Ascending aorta (tissue), 2 donors: Measurements from ENCODE around the gene TRIM14. TPM values are rescaled to one million over a fixed set of nuclear protein-coding genes. Genes with fewer than 3 reads are reported as not detected.

Experiments
- DNase-seq, 2 donors: peaks; one replicate each; pipeline ENCODE4 v3.0.0-alpha.2; 2019; ENCODE audit warnings: low spot score in 2 of 2
- H3K27ac ChIP-seq, 2 donors: fragments of 200-600 bp; sonication (generic); one replicate each; pipeline ENCODE4 v1.5.1; 2016 to 2017; ENCODE audit warnings: mild to moderate bottlenecking in 1 of 2
- H3K27me3 ChIP-seq: fragments of 200-600 bp; sonication (generic); one replicate; pipeline ENCODE4 v1.5.1; 2017
- H3K36me3 ChIP-seq, 2 donors: fragments of 200-600 bp; sonication (generic); one replicate each; pipeline ENCODE4 v1.5.1; 2016
- H3K4me1 ChIP-seq, 2 donors: fragments of 200-600 bp; sonication (generic); one replicate each; pipeline ENCODE4 v1.5.1; 2016 to 2017; ENCODE audit warnings: mild to moderate bottlenecking in 1 of 2
- H3K4me3 ChIP-seq, 2 donors: fragments of 200-600 bp; sonication (generic); one replicate each; pipeline ENCODE4 v1.5.1; 2016 to 2017; ENCODE audit warnings: mild to moderate bottlenecking in 1 of 2
- H3K9me3 ChIP-seq, 2 donors: fragments of 200-600 bp; sonication (generic); one replicate each; pipeline ENCODE4 v1.5.1; 2016
- intact Hi-C: fragments of 100-400 bp; cut with DNase I; formaldehyde crosslinking; loops from one replicate; pipeline ENCODE4 v1.15.1; 2023
- total RNA-seq: library from RNA; depleted of rRNA; stranded (reverse); fragments of >200 nt; gene quantifications from one replicate; pipeline ENCODE4 v1.1.0, GENCODE V29; 2016
- TF ChIP-seq, protein P1 (sequence below), 3 experiments: fragments of 200-600 bp in 2 of 3; fragments of 450-650 bp in 1 of 3; sonication (generic) in 2 of 3; IDR thresholded peaks; one replicate each; pipeline ENCODE4 v1.5.1; 2016 to 2019; ENCODE audit warnings: antibody characterized with exemption in 3 of 3, mild to moderate bottlenecking in 1 of 3, moderate library complexity in 1 of 3

Gene TRIM14
- total RNA-seq, 1 donor from 2014 or later = 16.1 TPM

- TF ChIP-seq, protein P1, sequence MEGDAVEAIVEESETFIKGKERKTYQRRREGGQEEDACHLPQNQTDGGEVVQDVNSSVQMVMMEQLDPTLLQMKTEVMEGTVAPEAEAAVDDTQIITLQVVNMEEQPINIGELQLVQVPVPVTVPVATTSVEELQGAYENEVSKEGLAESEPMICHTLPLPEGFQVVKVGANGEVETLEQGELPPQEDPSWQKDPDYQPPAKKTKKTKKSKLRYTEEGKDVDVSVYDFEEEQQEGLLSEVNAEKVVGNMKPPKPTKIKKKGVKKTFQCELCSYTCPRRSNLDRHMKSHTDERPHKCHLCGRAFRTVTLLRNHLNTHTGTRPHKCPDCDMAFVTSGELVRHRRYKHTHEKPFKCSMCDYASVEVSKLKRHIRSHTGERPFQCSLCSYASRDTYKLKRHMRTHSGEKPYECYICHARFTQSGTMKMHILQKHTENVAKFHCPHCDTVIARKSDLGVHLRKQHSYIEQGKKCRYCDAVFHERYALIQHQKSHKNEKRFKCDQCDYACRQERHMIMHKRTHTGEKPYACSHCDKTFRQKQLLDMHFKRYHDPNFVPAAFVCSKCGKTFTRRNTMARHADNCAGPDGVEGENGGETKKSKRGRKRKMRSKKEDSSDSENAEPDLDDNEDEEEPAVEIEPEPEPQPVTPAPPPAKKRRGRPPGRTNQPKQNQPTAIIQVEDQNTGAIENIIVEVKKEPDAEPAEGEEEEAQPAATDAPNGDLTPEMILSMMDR (IDR thresholded peaks at IDR 0.05) = no peak
- no peak for DNase-seq
- Histone ChIP-seq H3K36me3 (no peaks in the 10 kb centered on the region), H3K4me1 (no peaks in the 10 kb centered on the region), H3K4me3 (no peak overlapping the region), H3K9me3 (no peaks in the 10 kb centered on the region), H3K27ac (no peak overlapping the region), H3K27me3 (no peaks in the 10 kb centered on the region)
- intact Hi-C loops = no loop called here
Observed at GRCh38 chr9:98140503-98140902, 21.5 kb upstream of the TRIM14 start.

DNA sequence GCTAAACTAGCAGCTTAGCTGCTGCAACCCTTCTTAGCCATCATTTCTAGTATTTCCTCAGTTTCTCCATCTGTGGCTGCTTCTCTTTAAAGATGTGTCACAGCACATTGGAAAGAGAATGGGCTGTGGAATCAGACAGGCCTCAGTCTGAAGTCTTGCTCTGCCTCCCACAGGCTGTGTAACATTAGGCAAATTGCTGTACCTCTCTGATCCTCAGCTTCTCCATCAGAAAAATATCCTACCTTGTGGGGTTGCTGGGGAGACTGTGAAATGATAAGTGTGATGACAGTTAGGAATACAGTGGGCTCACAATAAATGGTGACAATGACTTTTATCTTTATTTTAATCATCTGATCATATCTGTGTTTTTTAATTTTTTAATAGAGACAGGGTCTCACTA is 17.5 kb upstream of the TRIM14 start:
- Histone ChIP-seq H3K27me3 (no peaks in the 10 kb centered on the region), H3K4me3 (no peak overlapping the region), H3K36me3 (no peaks in the 10 kb centered on the region), H3K9me3 (no peaks in the 10 kb centered on the region), H3K4me1 (no peaks in the 10 kb centered on the region), H3K27ac (no peak overlapping the region)
- TF ChIP-seq, protein P1 (IDR thresholded peaks at IDR 0.05) = no peak
- intact Hi-C loops = no loop called here
- no peak for DNase-seq

DNA sequence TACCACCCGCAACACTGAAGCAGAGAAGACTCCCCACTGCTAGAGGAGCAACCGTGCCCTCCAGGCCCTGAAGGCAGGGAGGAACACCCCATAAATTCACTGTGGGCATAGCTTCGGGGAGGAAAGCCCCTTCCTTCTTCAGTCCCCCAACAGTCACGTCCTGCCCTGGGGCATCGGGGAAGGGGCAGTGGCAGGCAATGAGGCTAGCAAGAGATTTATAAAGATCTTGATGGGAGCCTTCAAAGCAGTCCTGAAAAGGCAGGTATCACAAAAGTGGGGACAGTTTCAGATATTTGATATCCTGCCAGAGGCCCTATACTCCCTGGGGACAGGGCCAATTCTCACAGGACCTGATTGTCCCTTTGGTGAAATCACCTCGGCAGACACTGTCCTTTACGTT is 16.9 kb upstream of the TRIM14 start:
- TF ChIP-seq, protein P1 (IDR thresholded peaks at IDR 0.05) = no peak
- DNase-seq = no peak
- intact Hi-C loops = no loop called here
- H3K27ac ChIP-seq = no peak overlapping the region
- H3K36me3 ChIP-seq = no peaks in the 10 kb centered on the region
- no peak overlapping the region for H3K4me3 ChIP-seq
- H3K27me3 ChIP-seq = no peaks in the 10 kb centered on the region
- H3K4me1 ChIP-seq = no peaks in the 10 kb centered on the region
- H3K9me3 ChIP-seq = no peaks in the 10 kb centered on the region

- no peak overlapping the region for H3K4me3 ChIP-seq
- intact Hi-C loops = no loop called here
Observed at GRCh38 chr9:98135558-98135934, 16.5 kb upstream of the TRIM14 start.

DNA sequence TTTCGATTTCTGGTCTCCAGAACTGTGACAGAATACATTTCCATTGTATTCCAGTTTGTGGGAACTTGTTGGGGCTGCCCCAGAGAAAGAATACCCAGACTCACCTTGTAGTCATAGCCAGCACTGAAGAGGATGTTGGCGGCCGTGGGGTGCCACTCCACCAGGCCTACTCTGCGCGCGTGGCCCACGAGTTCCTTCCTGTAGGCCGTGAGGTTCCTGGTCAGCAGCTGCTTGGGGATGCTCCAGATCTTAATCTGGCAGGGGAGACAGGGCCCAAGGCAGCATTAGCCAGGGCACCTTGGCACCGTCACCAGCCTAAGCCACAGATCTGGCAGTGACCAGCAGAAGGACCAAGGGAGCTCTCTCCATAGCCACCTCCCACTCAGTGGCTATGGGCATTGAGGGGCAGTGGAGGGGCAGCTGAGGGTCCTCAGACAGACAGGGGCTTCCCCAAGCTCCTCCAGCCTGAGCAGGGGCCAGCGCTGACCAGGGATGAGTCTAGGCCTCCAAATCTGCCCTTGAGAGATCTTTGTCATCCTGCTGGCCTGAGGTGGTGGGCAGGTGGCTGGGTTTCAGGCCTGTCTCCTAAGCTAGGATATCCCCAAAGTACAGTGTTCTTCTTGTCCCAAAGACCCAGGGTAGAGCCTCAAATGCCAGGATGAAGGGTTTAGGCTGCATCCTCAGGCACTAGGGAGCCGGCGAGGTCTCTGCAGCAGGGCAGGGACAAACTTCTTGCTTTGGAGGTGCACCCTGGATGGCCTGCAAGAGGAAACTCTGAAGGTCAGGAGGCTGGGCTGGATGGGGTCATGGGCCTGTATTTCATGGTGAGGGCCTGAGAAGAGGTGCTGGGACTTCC is 15.9 kb upstream of the TRIM14 start:
- intact Hi-C loops = no loop called here
- Histone ChIP-seq H3K27me3 (no peaks in the 10 kb centered on the region), H3K36me3 (no peaks in the 10 kb centered on the region), H3K4me3 (no peak overlapping the region), H3K9me3 (no peaks in the 10 kb centered on the region), H3K4me1 (no peaks in the 10 kb centered on the region), H3K27ac (no peak overlapping the region)
- no peak for DNase-seq
- TF ChIP-seq, protein P1 (IDR thresholded peaks at IDR 0.05) = no peak

More at GRCh38 chr9:98135558-98135934, 16.5 kb upstream of the TRIM14 start:
- TF ChIP-seq, protein P1 (IDR thresholded peaks at IDR 0.05) = no peak
- no peaks in the 10 kb centered on the region for H3K36me3 ChIP-seq
- no peaks in the 10 kb centered on the region for H3K9me3 ChIP-seq
- no peak overlapping the region for H3K27ac ChIP-seq
- DNase-seq = no peak
- H3K4me1 ChIP-seq = no peaks in the 10 kb centered on the region
- H3K27me3 ChIP-seq = no peaks in the 10 kb centered on the region
